GM21360 (cell line): ENCODE data around the gene FAM184A.

Experiments used
- ATAC-seq: cut with Tn5 transposase; IDR thresholded peaks from one replicate; pipeline ENCODE4 v1.9.1; 2021; ENCODE audit warnings: mild to moderate bottlenecking, moderate library complexity; ENCODE audit not compliant: unreplicated experiment

Gene FAM184A

DNA sequence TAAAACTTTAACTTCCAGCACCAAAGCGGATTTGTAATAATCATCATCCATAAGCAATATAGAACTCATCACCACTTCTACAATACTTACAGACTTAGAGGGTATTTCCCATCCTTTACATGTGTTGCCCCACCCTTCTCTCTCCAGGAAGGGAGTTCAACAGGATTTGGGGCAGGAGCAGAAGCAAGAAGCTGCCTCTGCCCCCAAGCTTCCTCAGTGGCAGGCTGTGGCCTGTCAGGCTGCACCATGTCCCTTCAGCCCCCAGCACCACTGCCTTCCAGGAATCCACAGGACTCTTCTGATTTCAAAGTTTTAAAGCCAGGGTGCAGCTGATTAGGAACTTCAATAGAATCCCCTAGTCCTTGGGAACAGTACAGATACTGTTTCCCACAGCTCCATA lies 106.8 kb downstream of the FAM184A start:
- ATAC-seq = no peak

DNA sequence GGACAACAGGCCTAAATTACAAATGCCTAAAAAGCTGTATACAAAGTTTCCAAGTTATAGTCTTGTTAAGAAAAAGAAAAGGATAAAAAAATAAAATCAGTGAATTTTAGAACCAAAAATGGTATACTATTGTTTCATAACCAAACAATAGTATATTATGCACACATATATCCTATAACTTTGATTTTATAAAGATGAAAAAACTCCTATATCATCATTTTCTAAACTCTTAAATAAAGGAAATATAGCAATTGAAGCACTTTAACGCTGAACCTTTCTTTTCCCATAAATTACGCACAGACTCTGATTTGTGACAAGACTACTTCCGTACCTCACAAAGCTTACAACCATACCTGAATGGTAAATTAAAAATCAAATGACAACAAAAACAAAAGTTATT lies 107.6 kb downstream of the FAM184A start:
- no peak for ATAC-seq

DNA sequence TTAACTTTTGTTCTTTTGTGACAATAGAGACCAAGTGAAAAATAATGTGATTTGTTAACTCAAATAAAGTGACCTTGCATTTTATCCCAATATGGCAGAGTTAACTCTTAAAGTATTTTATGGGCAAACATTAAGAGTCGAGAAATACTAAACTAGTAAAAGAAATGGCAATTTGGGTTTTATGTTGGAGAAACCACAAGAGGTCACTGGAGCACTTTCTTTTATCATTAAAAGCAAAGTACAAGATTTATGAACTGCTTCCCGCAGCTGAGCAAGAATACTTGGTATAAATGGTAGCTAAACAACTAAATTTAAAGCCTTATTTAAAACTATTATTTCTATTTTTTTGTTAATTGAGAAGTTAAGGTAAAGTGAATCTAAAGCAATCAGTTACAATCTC lies 110.0 kb downstream of the FAM184A start:
- ATAC-seq = no peak

DNA sequence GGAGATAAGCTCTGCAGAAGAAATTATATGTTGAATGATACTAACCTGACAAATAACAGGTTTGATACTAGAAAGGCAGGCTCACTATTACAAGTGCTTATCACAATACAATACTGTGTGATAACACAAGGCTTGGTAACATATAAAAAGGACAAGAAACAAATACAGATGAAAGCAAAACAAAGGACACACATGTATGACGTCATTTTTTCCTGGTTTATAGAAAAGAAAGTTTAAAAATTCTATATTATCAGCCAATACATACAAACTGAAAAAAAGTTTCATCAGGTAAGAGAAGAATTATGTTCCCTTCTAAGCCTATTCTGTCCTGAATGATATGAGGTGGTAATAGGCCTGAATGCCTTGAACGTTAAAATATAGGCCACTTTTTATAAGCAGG lies 111.2 kb downstream of the FAM184A start:
- ATAC-seq = no peak

DNA sequence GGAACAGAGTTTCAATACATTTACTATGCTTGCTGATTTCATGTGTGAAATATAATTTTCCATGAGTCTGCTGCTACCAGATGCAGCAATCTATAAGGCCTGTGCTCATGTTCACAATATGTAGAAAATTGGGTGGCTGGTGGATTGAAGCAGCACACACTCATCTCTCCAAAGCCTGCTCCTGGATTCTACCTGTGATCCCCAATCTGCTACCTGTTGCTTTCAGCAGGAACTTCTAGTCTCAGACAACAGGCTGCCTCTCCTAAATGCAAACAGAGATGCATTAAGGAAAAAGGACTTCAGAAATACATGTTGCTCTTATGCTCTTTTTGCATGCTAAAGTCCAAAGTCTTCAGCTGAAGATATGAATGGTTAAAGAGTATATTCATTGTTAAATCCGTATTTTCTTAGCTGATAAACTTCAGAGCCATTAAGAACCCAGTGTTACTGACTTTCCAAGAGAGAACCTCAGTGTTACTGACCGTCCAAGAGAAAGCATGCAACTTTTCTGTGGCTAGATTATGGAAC lies 112.6 kb downstream of the FAM184A start:
- no peak for ATAC-seq

DNA sequence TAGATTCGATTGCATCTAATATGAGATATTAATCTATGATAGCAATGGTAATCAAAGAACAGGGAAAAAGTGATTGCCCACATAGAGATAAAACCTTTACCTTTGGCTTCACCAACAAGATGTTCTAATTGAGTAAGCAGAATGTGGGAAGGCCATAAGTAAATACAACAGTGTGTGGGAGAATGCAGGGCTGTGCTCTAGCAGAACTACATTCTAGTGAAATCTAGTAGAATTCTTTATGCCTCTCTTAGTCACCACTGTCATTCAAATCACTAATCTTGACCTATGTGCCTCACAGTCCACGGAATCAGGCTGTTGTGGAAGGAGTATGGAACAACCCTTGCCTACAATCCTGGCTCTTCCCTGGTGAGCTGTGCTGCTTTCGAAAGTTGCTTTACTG lies 113.1 kb downstream of the FAM184A start:
- no peak for ATAC-seq

DNA sequence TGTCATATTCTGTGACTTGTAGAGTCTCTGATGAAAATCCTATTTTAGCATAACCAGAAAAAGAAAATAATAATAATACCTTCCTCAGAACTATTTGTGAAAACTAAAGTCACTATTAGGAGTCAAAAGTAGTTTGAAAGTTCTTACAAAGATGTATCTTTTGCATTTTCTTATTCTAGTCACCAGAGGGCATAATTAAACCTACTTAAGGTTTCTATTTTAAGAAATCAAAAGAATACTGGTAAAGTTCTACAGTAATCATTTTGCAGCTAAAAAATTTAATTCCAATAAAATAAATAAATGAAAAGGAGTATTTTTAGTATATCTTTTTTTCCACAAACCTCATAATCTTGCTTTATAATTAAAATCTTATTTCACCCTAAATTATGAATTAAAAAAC lies 115.5 kb downstream of the FAM184A start:
- no peak for ATAC-seq

DNA sequence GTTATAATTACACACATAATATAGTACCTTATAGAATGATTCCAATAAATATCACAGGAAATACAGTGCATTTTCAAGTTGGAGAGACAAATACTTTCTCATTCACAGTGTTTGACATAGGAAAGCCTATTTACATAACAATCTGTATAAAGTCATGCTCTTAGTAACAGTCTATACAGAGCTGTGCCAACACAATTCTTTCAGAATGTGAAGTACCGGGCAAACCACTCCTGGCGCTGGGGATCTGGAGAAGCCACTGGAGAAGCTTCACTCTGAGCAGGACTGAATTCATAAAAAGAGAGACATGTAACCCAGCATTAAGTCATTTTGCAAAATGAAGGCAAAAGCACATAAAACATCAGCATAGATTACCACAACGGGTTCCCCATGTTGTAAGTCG lies 118.6 kb downstream of the FAM184A start:
- ATAC-seq = no peak

DNA sequence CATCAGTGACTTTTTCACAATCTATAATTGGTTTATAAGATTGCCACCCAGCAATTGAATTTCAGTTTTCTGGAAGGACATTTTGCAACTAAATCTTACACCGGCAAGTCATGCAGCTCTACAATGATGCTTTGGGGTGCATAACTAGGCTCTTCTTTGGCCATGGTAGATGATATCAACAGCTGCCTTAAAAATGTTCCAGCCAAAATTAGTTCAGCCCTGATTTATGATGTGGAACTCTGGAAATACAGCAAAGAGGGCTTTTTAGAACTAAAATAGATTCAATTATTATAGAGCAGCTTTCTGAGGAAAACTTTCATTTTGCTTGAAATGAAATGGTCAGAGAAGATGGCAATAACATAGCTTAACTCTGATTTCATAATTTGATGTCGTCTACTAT lies 125.1 kb downstream of the FAM184A start:
- no peak for ATAC-seq

DNA sequence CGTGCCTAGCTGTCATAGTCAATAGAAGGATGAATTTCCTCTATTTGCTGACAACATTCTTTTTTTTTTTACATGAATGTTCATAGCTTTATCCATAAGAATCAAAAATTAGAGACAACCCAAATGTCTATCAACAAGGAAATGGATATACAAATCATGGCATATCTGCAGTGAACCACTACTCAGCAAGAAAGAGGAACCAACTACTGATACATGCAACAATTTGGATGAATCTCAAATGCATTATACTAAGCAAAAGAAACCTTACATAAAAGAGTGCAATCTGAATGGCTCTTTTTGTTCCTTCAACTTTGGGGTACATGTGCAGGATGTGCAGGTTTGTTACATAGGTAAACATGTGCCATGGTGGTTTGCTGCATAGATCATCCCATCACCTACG lies 125.8 kb downstream of the FAM184A start:
- ATAC-seq = no peak

DNA sequence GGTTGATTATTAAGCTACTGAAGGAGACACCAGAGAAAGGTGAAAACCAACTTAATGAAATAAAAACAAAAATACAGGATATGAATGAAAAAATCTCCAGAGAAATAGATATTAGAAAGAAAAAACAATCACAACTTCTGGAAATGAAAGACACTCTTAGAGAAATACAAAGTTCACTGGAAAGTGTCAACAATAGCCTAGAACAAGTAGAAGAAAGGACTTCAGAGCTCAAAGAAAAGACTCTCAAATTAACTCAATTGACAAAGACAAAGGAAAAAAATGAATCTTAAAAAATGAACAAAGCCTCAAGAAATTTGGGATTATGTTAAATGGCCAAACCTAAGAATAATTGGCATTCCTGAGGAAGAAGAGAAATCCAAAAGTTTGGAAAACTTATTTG lies 133.2 kb downstream of the FAM184A start:
- no peak for ATAC-seq

DNA sequence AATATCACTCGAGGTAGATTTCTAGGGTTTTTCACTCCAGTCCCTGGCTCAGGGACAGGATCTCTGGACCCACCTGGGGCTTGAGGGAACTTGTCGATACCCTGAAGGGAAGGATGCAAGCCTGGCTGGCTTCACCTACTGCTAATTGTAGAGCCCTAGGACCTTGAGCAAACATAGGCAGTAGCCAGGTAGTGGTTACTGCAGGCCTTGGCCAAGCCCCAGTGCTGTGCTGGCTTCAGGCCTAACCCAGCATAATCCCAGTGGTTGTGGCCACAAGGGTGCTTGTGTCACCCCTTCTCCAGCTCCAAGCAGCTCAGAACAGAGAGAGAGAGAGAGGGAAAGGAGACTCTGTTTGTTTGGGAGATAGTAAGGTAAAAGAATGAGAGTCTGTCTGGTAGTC lies 137.7 kb downstream of the FAM184A start:
- ATAC-seq = no peak

DNA sequence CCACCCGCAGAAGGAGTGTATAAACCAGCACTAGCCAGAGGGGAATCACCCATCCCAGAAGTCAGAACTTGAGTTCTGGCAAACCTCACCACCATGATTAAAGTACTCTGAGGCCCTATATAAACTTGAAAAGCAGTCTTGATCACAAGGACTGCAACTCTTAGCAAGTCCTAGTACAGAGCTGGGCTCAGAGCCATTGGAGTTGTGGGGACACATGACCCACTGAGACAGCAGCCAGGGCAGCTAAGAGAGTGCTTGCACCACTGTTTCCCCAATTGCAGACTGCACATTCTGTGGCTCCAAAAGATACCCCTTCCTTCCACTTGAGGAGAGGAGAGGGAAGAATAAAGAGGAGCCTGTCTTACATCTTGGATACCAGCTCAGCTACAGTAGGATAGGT lies 138.8 kb downstream of the FAM184A start:
- no peak for ATAC-seq

DNA sequence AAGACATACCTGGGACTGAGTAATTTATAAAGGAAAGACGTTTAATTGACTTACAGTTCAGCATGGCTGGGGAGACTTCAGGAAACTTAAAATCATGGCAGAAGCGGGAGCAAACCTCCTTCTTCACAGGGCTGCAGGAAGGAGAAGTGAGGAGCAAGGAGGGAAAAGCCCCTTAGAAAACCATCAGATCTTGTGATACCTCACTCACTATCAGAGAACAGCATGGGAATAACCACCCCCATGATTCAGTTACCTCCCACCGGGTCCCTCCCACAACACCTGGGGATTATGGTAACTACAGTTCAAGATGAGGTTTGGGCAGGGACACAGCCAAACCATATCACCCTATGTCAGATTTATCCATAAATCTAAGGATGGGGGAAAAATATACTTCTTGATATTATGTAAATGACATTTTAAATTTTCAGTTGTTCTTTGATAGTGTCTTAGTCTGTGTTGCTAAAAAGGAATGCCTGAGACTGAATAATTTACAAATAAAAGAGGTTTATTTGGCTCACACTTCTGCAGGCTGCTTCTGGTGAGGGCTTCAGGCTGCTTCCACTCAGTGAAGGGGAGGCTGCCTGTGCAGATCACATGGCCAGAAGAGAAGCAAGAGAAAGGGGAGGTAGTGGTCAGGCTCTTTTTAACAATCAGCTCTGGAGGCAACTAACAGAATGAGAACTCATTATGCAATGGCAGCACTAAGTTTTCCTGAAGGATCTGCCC lies 142.3 kb downstream of the FAM184A start:
- no peak for ATAC-seq

DNA sequence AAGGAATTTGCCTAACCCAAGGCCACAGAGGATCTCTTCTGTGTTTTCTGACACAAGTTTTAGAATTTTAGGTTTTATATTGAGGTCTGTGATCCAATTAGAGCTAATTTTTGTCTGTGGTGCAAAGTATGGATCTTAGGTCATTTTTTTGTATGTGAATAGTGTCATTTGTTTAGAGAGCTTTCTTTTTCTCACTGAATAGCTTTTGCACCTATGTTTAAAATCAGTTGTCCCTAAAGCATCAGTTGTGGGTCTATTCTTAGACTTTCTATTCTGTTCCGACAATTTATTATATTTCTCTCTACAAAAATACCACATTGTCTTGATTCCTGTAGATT lies 143.2 kb downstream of the FAM184A start:
- peak; percentile 4 for ATAC-seq

DNA sequence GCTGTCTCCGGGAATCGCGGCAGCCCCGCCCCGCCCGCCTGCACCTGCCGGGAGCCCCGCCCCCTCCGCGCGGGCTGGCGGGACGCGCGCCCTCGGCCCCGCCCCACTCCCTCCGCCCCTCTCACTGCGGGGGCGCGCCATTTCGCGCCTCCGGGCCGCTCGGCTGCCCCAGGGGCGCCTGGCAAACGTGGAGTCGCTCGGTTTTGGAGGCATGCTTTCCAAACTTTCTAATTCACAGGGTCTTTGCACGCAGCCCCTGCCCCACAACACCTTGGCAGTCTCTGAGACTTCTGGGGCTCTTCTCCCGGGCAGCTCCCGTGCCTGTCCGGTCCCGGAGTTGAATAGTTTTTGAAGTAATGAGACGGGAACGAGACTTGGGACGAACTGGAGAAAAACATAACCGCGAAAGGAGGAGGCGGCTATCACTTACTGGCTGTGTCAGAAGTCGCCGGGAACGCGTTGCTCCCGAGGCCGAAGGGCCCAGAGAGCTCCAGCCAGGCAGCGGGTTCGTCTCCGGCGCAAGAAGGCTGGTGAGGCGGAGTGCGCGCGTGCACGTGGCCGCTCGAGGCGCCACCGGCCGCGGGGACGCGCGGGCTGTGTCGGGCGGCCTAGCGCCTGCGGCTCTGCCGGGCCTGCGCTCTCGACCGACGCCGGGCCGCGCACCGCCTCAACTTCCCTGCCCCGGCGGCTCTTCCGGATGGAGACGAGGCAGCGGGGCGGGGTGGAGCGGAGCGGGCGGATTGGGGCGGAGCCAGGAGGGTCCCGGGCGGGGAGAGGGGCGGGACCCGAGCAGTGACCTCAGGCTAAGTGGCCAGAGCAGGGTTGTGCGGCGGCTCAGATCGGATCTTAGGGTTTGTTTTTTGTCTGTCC lies 143.8 kb downstream of the FAM184A start, which contains the start of gene MCM9:
Gene MCM9, minus strand, starts transcription at position 699 of the 870 bp plus-strand sequence. CDS start 3,436 bp downstream, outside the sequence.
- peak; percentile 95 for ATAC-seq

DNA sequence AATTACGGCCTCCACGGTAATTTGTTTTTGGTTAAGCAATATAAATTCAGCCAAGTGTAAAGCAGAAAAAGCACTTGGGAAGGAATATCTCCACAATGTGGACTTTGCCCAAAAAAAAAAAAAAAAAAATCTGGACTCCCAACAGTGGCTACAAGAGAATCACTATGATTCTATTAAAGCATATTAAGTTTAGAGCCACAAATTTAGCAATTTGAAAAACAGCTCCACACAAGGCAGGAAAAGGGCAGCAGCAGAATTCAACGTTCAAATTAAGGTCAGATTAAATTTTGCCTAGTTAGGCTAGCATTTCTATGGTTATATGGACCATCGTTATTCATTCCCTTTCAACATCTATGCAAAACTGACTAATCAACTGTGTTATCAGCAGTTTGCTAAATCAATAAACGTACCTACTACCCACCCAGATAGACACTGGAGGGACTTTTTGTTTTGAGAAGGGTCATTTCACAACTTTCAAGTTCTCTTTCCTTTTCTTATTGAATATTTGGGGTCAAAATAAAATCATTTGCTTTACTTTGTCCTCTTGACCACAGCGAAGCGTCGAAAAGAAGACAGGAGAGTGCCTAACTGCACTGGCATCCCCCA lies 144.5 kb downstream of the FAM184A start:
- no peak for ATAC-seq

DNA sequence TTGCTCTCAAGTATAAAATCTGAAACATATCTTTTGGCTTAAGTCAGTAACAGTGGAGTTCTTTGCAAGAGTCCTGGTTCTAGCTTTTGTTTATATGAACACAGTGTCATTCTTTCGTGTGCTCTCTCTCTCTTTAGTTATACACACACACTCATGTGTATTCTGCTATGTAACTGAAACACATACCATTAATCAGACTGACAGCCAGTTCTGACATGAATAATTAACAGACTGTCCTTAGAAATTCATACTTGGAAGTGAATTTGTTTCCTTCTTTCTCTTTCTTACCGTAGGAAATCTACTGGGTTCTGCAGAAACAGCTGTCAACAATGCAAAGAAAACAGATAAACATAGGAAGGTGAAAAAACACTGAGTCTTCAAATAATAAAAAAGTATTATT lies 146.0 kb downstream of the FAM184A start:
- ATAC-seq = no peak

DNA sequence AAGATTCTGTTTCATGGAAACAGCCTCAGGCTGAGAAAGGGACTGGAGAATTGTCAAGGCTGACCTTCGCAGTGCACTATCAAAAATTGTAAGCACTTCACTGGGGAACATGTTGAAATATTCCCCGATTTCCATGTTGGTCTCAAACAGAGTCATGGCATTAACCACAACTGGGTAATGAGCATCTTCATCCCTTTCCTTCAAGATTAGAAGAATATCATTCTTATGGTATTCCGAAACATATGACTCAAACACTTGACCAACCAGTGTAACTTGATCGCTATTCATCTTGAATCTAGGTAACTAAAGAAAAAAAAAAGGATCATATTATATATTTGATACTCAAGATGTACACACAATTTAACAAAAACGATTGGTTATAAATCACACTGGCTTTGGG lies 147.0 kb downstream of the FAM184A start:
- no peak for ATAC-seq

DNA sequence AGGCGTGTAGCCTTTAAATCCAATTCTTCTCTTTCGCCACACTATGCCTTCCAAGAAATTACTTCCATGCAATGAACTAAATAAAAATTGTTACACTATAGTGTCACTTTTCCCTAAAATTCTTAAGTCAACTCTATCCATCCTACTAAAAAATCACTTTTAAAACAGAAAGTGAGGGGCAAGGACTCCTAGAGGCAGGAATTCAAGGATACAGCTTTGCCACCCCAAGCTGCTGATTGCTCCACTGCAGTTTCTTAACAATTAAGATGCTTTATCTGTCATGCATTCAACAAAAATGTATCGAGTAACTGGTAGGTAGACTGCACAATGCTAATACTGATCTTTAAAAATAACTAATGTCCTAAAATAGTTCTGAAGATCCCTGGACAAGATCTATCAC lies 147.8 kb downstream of the FAM184A start:
- no peak for ATAC-seq

DNA sequence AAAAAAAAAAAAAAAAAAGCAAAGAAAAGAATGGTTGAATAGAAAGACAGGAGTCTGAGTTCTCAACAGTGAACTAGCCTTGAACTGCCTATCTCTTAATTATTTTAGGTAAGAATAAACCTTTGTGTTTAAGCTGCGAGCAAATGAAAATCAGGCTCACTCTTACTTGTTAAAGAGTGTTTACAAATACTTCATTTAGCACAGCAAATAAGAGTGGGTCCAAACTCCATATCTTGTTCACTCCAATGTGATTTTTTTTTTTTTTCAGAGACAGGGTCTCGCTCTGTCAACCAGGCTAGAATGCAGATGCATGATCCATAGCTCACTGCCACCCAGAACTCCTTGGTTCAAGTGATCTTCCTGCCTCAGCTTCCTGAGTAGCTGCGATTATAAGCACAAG lies 155.4 kb downstream of the FAM184A start:
- ATAC-seq = no peak

DNA sequence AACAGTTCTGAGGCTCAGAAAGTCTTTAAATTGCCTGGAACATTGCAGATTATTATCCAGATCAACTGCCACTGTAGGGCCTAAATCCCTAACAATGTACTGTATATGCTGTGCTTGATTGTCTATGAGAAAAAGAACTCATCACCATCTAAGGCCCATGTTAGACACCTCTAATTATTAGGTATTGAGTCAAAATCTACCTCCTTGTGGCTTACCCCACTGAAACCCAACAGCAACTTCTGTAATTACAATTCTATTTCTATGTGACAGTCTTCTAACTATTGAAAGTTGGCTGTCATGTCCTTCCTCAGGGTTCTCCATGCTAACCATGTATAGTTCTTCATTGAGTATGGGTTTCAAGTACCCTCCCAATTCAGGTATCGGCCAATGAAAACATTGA lies 157.4 kb downstream of the FAM184A start:
- ATAC-seq = no peak
